GM12891 (cell line): ENCODE measurements around the gene PFKFB1.

Experiments used
- POLR2A ChIP-seq: IDR thresholded peaks from 2 replicates; pipeline ENCODE4 v1.6.1; 2011; ENCODE audit warnings: low read depth, low read length, control low read depth
- POLR2AphosphoS5 ChIP-seq: IDR thresholded peaks from 2 replicates; pipeline ENCODE4 v1.6.1; 2011; ENCODE audit warnings: low read depth, low read length, control low read depth
- TAF1 ChIP-seq: IDR thresholded peaks from 2 replicates; pipeline ENCODE4 v1.6.1; 2011; ENCODE audit warnings: low read depth, low read length, control low read depth

DNA sequence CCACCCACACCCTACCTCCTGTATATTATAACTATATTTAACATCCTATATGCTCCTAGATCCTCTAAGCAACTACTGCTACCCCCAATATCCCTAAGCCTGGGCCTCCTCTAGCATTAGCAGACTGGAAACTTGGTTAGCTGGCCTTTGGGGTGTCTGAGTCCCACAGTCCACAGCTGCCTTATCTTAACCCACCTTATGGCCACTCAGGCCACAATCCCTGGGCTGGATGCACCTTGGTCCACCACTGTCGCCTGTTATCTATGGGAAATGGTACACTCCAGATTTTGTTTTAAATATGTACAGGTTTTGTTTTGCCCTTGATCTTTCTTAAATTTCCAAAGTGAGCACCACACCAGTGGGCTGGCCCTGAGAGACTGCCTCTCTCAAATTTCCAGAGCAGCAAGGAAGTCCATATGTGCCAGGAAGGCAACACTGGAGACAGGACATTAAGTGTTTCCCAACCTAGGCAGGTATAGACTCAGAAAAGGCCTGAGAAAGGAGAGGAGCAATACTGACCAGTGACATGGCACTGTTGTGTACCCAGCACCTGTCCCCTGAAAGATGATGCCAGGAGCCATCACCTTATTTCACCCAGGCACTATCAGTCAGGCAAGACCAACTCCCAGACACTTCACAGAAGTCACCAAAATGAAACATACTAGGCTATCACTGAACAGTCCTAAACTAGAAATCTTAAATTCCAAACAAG lies 921 bp downstream of the PFKFB1 start:
- TF ChIP-seq POLR2AphosphoS5 (no peak), POLR2A (no peak), TAF1 (no peak)
